HG03571 (cell line): ENCODE results near the gene OTUD3.

Source experiments
- ATAC-seq: cut with Tn5 transposase; IDR thresholded peaks from one replicate; pipeline ENCODE4 v1.9.1; 2021; ENCODE audit not compliant: unreplicated experiment

The OTUD3 gene

GRCh38 chr1:19946331-19946751 is 64.1 kb downstream of the OTUD3 start:
- no peak for ATAC-seq

- ATAC-seq = no peak
These were observed 64.8 kb downstream of the OTUD3 start for GRCh38 chr1:19946971-19947370.

GRCh38 chr1:19949016-19949415 is 66.8 kb downstream of the OTUD3 start:
- ATAC-seq = no peak

GRCh38 chr1:19954059-19954458 is 71.9 kb downstream of the OTUD3 start:
- ATAC-seq = no peak

GRCh38 chr1:19955534-19956170 is 73.5 kb downstream of the OTUD3 start:
- ATAC-seq = no peak

GRCh38 chr1:19957779-19958178 is 75.6 kb downstream of the OTUD3 start:
- no peak for ATAC-seq

GRCh38 chr1:19960591-19960990 is 78.4 kb downstream of the OTUD3 start:
- ATAC-seq = no peak
